Measurements from ENCODE around the gene MYO16.

DNA sequence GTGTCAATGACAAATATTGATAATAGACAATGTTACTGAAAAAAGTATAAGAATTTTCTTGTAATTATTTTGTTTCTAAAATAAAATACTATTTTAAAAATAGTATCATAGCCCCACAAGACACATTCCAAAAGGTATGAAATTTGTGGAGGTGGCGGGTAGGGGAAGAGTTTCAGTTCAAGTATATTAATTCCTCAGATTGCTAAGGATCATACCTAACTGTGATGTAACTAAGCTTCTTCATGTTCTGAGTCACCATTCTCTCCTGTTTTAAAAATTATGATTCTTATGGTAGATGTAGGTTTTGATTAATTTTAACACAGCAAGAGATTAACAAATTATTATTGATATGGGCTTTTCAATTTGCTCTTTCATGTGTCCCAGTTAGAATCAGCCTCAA, 61.3 kb downstream of the MYO16 start:
- TF ChIP-seq, protein P1, sequence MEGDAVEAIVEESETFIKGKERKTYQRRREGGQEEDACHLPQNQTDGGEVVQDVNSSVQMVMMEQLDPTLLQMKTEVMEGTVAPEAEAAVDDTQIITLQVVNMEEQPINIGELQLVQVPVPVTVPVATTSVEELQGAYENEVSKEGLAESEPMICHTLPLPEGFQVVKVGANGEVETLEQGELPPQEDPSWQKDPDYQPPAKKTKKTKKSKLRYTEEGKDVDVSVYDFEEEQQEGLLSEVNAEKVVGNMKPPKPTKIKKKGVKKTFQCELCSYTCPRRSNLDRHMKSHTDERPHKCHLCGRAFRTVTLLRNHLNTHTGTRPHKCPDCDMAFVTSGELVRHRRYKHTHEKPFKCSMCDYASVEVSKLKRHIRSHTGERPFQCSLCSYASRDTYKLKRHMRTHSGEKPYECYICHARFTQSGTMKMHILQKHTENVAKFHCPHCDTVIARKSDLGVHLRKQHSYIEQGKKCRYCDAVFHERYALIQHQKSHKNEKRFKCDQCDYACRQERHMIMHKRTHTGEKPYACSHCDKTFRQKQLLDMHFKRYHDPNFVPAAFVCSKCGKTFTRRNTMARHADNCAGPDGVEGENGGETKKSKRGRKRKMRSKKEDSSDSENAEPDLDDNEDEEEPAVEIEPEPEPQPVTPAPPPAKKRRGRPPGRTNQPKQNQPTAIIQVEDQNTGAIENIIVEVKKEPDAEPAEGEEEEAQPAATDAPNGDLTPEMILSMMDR (conservative IDR thresholded peaks at IDR 0.05; ENCODE audit: low read length), result no peak
- no peak for TF ChIP-seq EZH2phosphoT487 (IDR thresholded peaks at IDR 0.05; ENCODE audit: borderline replicate concordance)
